Heart left ventricle (tissue), 13 donors: ENCODE results near the gene CCDC3.

Source experiments
- POLR2A ChIP-seq, 2 donors: fragments of 450-650 bp; IDR thresholded peaks; one replicate each; pipeline ENCODE4 v1.6.1; 2017; ENCODE audit warnings: antibody characterized with exemption in 2 of 2, mild to moderate bottlenecking in 2 of 2, moderate library complexity in 2 of 2
- TF ChIP-seq, protein P1 (sequence below), 12 donors: fragments of 200-600 bp; sonication (generic) in 4 of 12; IDR thresholded peaks; one replicate each; pipeline versions ENCODE4 v1.5.0 to v1.8.0; 2018 to 2022; ENCODE audit warnings: antibody characterized with exemption in 12 of 12, mild to moderate bottlenecking in 5 of 12
- donor health status: ischemic (EF 13 %, LVEDD 7.1; RV severe dilation, severe dysfunction).
- donor health status: DM: no; HTN: yes; CAD: no.
- donor health status: DM: no; HTN: no; CAD: no.
- donor health status: ischemic (EF 25% LVEDD 6.9; RV normal size, moderate dysfunction).
- donor health status: ischemic (EF 25% LVEDD 5.7; RV mildly dilated, moderate dysfunction).
- donor health status: ischemic (EF 35%, LVEDD 5.7; RV mildly dilated, moderate dysfunction).
- donor health status: nonischemic (EF 11% LVEDD 7.7; RV severe dilation, severe dysfunction).
- donor health status: DM: yes; HTN: yes; CAD: no.
- donor health status: PGD.
- donor health status: ischemic (EF 29% LVEDD 5.4; RV normal size, mild dysfunction).
- donor health status: nonischemic (EF 23%, LVEDD 6.1; RV moderate dilation, normal function).

DNA sequence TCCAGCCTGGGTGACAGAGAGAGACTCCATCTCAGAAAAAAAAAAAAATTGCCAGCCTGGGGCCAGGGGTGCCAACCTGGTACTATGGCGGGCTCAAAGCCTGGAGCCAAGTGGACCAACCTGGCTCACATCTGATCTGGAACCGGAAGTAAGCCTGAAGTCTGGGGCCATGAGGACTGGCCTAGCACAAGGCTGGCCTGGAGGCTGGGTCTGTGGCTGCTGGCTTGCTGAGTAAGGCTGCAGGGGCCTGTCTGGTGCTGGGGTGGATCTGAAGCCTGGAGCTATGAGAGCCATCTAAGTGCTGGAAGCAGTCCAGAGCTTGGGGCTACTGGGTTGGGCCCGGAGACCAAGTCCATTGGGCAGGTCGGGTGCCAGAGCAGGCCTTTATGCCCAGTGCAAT, 84.9 kb downstream of the CCDC3 start:
- TF ChIP-seq, protein P1, sequence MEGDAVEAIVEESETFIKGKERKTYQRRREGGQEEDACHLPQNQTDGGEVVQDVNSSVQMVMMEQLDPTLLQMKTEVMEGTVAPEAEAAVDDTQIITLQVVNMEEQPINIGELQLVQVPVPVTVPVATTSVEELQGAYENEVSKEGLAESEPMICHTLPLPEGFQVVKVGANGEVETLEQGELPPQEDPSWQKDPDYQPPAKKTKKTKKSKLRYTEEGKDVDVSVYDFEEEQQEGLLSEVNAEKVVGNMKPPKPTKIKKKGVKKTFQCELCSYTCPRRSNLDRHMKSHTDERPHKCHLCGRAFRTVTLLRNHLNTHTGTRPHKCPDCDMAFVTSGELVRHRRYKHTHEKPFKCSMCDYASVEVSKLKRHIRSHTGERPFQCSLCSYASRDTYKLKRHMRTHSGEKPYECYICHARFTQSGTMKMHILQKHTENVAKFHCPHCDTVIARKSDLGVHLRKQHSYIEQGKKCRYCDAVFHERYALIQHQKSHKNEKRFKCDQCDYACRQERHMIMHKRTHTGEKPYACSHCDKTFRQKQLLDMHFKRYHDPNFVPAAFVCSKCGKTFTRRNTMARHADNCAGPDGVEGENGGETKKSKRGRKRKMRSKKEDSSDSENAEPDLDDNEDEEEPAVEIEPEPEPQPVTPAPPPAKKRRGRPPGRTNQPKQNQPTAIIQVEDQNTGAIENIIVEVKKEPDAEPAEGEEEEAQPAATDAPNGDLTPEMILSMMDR (IDR thresholded peaks at IDR 0.05): no peak
- TF ChIP-seq POLR2A (IDR thresholded peaks at IDR 0.05): no peak
